HG03045 (cell line): ENCODE data around the gene PARVB.
A peak's percentile ranks its signal among the peaks of the same experiment; 100 is the strongest.

Source experiments
- ATAC-seq: cut with Tn5 transposase; IDR thresholded peaks from one replicate; pipeline ENCODE4 v1.9.1; 2021; ENCODE audit warnings: mild to moderate bottlenecking, moderate library complexity; ENCODE audit not compliant: unreplicated experiment

PARVB gene

GRCh38 chr22:44026630-44027511, 2.8 kb downstream of the PARVB start:
- ATAC-seq: peak; percentile 37

- no peak for ATAC-seq
Observed at GRCh38 chr22:44028091-44028490, 4.0 kb downstream of the PARVB start.

GRCh38 chr22:44029069-44029468, 5.0 kb downstream of the PARVB start:
- ATAC-seq: no peak

- no peak for ATAC-seq
Observed at GRCh38 chr22:44030051-44030701, 6.1 kb downstream of the PARVB start.

GRCh38 chr22:44030702-44031082, 6.6 kb downstream of the PARVB start:
- no peak for ATAC-seq

- ATAC-seq: no peak
Observed at GRCh38 chr22:44031158-44031952, 7.3 kb downstream of the PARVB start.

GRCh38 chr22:44032126-44032730, 8.1 kb downstream of the PARVB start:
- no peak for ATAC-seq

- ATAC-seq: no peak
Observed at GRCh38 chr22:44033287-44033686, 9.2 kb downstream of the PARVB start.

- ATAC-seq: no peak
Observed at GRCh38 chr22:44033694-44034093, 9.6 kb downstream of the PARVB start.

- ATAC-seq: no peak
Observed at GRCh38 chr22:44037519-44038375, 13.6 kb downstream of the PARVB start.

GRCh38 chr22:44039566-44040171, 15.6 kb downstream of the PARVB start:
- no peak for ATAC-seq

GRCh38 chr22:44042249-44043218, 18.4 kb downstream of the PARVB start:
- peak; percentile 40 for ATAC-seq

- no peak for ATAC-seq
Observed at GRCh38 chr22:44045145-44045544, 21.0 kb downstream of the PARVB start.

- ATAC-seq: no peak
Observed at GRCh38 chr22:44046485-44047141, 22.5 kb downstream of the PARVB start.

GRCh38 chr22:44047891-44048301, 23.8 kb downstream of the PARVB start:
- ATAC-seq: no peak

GRCh38 chr22:44049486-44050231, 25.6 kb downstream of the PARVB start:
- no peak for ATAC-seq

GRCh38 chr22:44050766-44051355, 26.8 kb downstream of the PARVB start:
- no peak for ATAC-seq
